ENCODE measurements around the gene THOP1. TPM values are rescaled to one million over a fixed set of nuclear protein-coding genes. Genes with fewer than 3 reads are reported as not detected.

THOP1 gene
- total and polyA plus RNA-seq, 10 of the 15 experiments (the other 5 are each of a cell fraction or from before 2014, with no cell fraction given) = 1.9 to 270 (median 169) TPM

DNA sequence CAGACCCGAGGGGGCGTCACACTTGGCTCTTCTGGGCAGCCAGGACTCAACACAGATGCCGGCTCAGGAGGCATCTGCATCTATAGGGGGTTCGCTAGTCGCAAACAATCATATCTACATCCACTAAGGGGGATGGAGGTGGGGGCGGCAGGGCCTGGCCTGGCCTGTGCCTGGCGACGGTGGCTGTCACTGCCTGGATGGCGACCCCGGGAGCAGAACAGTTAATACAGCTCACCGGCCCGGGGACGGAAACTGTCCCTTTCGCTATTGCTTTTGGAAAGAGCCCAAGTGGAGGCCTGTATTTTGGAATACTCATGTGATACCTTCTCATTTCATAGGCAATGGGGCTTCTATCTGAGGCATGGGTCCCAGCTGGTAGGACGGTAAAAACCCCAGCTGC, 19.9 kb upstream of the THOP1 start:
- no peaks in the 10 kb centered on the region for H3K4me1 ChIP-seq (ENCODE audit: control insufficient read depth, insufficient read depth, low read length)
- ATAC-seq (no peak), DNase-seq (ENCODE audit: low read depth, low spot score) (no peak), FAIRE-seq (no peak)
- H2AFZ ChIP-seq (ENCODE audit: control insufficient read depth, low read depth, low read length) = no peak overlapping the region
- intact Hi-C loops (cut with micrococcal nuclease; ENCODE audit: unreplicated experiment) (no loop called here), in situ Hi-C loops (cut with MboI) (no loop called here)
- H3K4me3 ChIP-seq = no peak overlapping the region
- H3K9me3 ChIP-seq (replicated peaks; ENCODE audit: control insufficient read depth, insufficient read depth, low read length) = no peaks in the 10 kb centered on the region
- RAD21 ChIA-PET (ENCODE audit: unreplicated experiment) = interaction anchor here (0.6 kb wide), 1 partner anchor 1224 kb away, joined by 3 read pairs; no protein-coding TSS in a partner anchor
- H3K27ac ChIP-seq (ENCODE audit: control insufficient read depth, insufficient read depth) = no peak overlapping the region
- peaks cover 5 to 52% of the 10 kb centered on the region in 2 experiments for H3K36me3 ChIP-seq (ENCODE audit: control insufficient read depth in 2 of 2, insufficient read depth in 2 of 2, low read length in 1 of 2)
- H4K20me1 ChIP-seq (ENCODE audit: control insufficient read depth, insufficient read depth) = no peaks in the 10 kb centered on the region
- peaks cover 5% of the 10 kb centered on the region for H3K79me2 ChIP-seq (ENCODE audit: control insufficient read depth, insufficient read depth, low read length)
- POLR2A ChIA-PET = no interaction called here
- H3K9ac ChIP-seq (ENCODE audit: control insufficient read depth, insufficient read depth, low read length) = no peak overlapping the region
- H3K27me3 ChIP-seq (replicated peaks in 1 of 2; ENCODE audit: control insufficient read depth in 2 of 2, insufficient read depth in 2 of 2, low read length in 1 of 2) = no peaks in the 10 kb centered on the region
- over 99% methylated on average over 15 of the region's 15 CpGs for WGBS (ENCODE audit: insufficient coverage, insufficient replicate concordance, low lambda C conversion rate, missing lambda C conversion rate)
- CTCF ChIA-PET = no interaction called here
- H3K4me2 ChIP-seq (ENCODE audit: control insufficient read depth, insufficient read depth) = no peak overlapping the region
- SMC1A ChIA-PET (ENCODE audit: uncharacterized antibody, unreplicated experiment) = no interaction called here
- BruUV-seq (replicated peaks) = no TSS peak
- TF ChIP-seq SKIL (IDR thresholded peaks at IDR 0.05; ENCODE audit: low read depth, poor library complexity, severe bottlenecking) (no peak), NFYB (IDR thresholded peaks at IDR 0.05; ENCODE audit: insufficient read depth, low read depth, low read length) (no peak), SMC3 (IDR thresholded peaks at IDR 0.05; ENCODE audit: borderline replicate concordance, low read length) (no peak), CBX5 (IDR thresholded peaks at IDR 0.05; ENCODE audit: low read depth) (no peak), CREB1 (IDR thresholded peaks at IDR 0.05; ENCODE audit: low read depth) (no peak), ETV6 (conservative IDR thresholded peaks at IDR 0.05 in 1 of 2, IDR thresholded peaks at IDR 0.05 in 1 of 2; ENCODE audit: borderline replicate concordance in 1 of 2, low read depth in 1 of 2) (no peak), CBFB (IDR thresholded peaks at IDR 0.05; ENCODE audit: low read depth) (no peak), TBL1XR1 (IDR thresholded peaks at IDR 0.05; ENCODE audit: low read depth, low read length) (no peak), ZSCAN29 (IDR thresholded peaks at IDR 0.05) (no peak), SMAD1 (IDR thresholded peaks at IDR 0.05; ENCODE audit: low read depth, partially characterized antibody) (no peak), KAT2A (conservative IDR thresholded peaks at IDR 0.05; ENCODE audit: control insufficient read depth, low read depth, low read length) (no peak)
- TF ChIP-seq, protein P1, sequence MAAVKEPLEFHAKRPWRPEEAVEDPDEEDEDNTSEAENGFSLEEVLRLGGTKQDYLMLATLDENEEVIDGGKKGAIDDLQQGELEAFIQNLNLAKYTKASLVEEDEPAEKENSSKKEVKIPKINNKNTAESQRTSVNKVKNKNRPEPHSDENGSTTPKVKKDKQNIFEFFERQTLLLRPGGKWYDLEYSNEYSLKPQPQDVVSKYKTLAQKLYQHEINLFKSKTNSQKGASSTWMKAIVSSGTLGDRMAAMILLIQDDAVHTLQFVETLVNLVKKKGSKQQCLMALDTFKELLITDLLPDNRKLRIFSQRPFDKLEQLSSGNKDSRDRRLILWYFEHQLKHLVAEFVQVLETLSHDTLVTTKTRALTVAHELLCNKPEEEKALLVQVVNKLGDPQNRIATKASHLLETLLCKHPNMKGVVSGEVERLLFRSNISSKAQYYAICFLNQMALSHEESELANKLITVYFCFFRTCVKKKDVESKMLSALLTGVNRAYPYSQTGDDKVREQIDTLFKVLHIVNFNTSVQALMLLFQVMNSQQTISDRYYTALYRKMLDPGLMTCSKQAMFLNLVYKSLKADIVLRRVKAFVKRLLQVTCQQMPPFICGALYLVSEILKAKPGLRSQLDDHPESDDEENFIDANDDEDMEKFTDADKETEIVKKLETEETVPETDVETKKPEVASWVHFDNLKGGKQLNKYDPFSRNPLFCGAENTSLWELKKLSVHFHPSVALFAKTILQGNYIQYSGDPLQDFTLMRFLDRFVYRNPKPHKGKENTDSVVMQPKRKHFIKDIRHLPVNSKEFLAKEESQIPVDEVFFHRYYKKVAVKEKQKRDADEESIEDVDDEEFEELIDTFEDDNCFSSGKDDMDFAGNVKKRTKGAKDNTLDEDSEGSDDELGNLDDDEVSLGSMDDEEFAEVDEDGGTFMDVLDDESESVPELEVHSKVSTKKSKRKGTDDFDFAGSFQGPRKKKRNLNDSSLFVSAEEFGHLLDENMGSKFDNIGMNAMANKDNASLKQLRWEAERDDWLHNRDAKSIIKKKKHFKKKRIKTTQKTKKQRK (IDR thresholded peaks at IDR 0.05; ENCODE audit: low read depth, low read length) = no peak
- TF ChIP-seq, protein P2, sequence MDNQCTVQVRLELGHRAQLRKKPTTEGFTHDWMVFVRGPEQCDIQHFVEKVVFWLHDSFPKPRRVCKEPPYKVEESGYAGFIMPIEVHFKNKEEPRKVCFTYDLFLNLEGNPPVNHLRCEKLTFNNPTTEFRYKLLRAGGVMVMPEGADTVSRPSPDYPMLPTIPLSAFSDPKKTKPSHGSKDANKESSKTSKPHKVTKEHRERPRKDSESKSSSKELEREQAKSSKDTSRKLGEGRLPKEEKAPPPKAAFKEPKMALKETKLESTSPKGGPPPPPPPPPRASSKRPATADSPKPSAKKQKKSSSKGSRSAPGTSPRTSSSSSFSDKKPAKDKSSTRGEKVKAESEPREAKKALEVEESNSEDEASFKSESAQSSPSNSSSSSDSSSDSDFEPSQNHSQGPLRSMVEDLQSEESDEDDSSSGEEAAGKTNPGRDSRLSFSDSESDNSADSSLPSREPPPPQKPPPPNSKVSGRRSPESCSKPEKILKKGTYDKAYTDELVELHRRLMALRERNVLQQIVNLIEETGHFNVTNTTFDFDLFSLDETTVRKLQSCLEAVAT (IDR thresholded peaks at IDR 0.05) = no peak

Measured in GM12878 (cell line).